Activated effector memory CD4-positive, alpha-beta T cell treated with anti-CD3 and anti-CD28 coated beads, Interleukin-2, amount 50 U/mL, for 16 hours (primary cell): ENCODE results near the gene RIMS1.
"Not testable (repeated sequence)": the region's sequence is repeated elsewhere in the genome, so short reads cannot be mapped to it uniquely, and the experiment has no call there.

Experiments used
- DNase-seq: peaks from one replicate; pipeline ENCODE4 v3.0.0-alpha.2; 2020

The RIMS1 gene

DNA sequence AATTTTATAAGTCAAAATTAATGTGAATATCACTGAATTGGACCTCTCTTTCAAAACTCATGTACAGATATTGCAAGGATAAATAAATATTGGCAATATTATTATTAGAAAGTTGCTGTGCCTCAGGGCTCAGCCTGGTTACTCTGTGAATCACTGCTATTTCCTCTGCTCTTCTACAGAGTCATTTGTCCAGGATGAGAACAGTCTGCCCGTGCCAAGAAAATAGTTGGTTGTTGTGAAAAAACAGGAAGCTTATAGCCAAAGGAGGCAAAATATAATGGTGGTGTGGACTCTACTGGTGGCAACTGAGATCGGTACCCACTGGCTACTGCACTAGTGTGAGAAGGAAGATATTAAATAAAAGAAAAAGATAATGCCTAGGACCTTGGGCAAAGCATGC, 93.6 kb downstream of the RIMS1 start:
- DNase-seq = no peak

- DNase-seq = no peak
These were observed 96.0 kb downstream of the RIMS1 start for GRCh38 chr6:71982389-71982788.

GRCh38 chr6:71983131-71983530, 96.8 kb downstream of the RIMS1 start:
- DNase-seq = no peak

- DNase-seq = no peak
These were observed 108.4 kb downstream of the RIMS1 start for GRCh38 chr6:71994705-71995271.

- no peak for DNase-seq
These were observed 111.0 kb downstream of the RIMS1 start for GRCh38 chr6:71997341-71997740.

DNA sequence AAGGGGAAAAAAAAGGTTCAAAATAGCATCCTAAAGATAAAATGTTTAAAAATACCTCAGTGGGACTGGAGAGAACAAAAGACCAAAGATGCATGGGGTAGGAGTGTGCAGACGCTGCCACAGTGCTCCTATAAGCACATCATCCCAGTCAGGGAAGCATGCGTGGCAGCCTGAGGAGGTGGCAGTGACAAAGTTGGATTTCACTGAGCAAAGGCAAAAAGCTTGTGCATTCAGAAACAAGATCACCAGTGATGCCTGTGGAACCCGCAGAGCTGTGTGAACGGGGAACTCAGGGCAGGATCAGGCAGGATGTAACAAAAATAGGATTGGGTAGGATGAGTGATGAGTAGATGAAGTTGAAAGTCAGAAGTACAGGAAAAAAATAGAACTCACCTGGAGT, 116.1 kb downstream of the RIMS1 start:
- DNase-seq = no peak

GRCh38 chr6:72006591-72006990, 120.2 kb downstream of the RIMS1 start:
- DNase-seq = not testable (repeated sequence)

DNA sequence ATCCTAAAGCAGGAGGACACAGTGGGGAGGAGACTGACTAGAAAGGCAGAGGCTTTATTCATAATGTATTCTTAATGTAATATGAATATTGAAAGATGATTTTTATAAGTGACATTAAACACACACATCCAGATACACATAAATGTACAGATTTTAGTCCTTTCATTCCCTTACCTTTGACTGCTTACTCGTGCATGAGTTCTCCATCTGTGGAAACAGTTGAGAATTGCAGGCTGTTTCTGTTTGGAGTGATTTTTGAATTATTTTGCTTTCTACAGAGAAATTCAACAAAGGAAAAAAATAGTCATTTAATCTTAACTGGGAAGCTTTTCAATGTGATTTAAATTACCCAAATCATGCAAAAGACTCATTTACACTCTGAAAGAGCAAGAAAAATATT, 136.5 kb downstream of the RIMS1 start:
- DNase-seq = no peak

- DNase-seq = no peak
These were observed 145.1 kb downstream of the RIMS1 start for GRCh38 chr6:72031471-72031870.

DNA sequence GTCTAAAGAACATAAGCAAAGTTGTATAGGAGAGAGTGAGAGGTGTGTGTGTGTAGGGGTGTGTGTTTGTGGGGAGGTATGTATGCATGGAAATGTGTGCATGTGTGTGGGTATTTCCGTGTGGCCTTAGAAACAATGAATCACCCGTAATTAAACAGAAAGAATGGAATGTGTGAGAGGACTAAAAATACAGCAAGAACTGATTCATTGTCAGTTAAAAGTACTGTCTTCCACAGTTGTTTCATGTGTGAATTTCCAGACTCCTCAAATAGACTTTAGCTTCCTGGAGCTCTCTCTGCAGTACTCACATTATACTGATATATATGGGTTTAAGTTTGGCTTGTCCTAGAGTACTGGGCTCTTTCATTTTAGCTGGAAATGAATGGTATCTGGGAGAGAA, 145.7 kb downstream of the RIMS1 start:
- no peak for DNase-seq

DNA sequence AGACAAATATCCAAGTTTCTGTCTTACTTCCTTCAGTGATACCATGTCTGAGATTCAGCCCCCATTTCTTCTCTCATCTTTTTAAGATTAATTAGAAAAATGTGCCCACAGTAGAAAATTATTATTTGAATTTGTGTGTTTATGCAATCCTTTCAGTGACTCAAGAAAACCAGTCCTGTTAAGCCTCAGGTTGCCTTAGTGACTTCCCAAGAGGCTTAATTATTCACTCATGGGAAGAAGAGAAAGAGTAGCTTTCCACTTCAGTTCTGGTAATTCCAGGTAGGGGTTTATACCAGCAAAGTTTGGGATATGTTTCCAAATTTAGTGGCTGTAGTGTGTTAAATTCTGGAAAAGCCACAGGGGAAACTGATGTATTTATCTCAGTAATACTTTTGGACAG, 149.1 kb downstream of the RIMS1 start:
- no peak for DNase-seq

DNA sequence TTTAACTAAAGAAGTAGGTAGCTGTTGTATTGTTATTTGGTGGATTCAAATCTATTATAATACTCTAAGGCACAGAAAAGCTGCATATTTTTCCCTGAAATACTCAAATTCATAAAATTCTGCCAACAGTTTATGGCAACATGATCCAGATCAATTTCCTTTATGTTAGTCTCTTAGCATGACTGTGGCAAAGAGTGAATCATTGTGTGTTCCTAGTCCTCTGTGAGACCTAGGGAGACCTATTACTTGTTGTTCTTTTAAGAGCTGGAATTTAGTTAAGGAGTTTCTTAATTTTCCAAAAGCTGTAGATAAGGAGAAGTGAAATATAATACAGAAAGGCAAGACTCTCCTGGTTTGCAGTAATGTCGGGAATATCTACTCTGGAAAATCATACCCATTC, 149.6 kb downstream of the RIMS1 start:
- no peak for DNase-seq

GRCh38 chr6:72037006-72037405, 150.7 kb downstream of the RIMS1 start:
- DNase-seq = no peak

DNA sequence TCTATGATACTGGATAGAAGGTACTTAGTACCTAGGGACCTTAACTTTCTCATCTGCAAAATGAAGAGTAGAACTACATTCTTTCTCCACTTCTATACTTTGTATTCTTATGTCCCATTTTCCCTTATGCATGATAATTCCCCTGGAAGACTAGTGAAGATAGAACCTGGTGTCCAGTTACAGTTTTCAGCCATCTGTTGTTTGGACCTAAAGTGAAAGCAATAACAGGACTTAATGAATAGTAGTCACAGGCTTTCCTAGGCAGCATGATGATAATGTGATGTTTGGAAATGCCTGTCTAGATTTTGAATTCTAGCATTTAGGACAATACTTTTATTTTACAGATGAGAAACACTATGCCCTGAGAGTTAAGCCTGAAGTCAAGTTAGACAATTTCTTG, 153.8 kb downstream of the RIMS1 start:
- DNase-seq = no peak

GRCh38 chr6:72042088-72042487, 155.7 kb downstream of the RIMS1 start:
- DNase-seq = no peak

DNA sequence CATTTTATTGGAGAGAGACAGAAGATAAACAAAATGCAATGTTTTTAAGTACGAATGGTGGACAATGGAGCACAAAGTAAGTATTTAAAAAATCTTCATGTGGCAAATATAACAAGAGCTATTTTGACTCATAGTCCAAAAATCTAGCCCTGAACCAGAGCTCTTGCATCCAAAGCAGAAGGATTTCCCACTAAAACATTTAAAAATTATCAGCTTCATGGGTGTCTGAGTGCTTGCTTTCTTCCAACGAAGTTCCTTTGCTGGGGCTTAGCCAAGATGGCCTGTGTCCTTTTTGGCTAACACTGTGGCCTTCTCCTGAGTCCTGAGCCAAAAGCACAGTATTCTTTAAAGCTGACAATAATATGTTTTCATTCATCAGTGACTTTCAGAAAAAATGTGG, 161.7 kb downstream of the RIMS1 start:
- no peak for DNase-seq

DNA sequence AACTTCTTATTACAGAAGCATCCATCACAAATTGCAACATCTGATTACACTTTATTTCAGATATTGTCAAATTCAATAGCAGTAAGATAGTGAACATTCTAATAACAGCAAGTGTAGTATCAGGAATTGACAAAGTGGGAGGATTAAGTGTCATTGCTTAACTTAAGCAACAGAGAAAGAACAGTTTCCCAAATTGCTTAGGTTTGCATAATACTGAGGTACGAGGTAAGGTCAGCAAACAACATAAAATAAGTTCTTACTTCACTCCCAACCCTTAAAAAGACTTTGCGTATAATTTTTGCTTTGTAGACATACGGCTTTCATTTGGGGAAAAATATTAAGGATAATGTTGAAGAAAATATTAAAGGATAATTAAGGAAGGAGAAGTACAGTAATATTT, 163.0 kb downstream of the RIMS1 start:
- no peak for DNase-seq

DNA sequence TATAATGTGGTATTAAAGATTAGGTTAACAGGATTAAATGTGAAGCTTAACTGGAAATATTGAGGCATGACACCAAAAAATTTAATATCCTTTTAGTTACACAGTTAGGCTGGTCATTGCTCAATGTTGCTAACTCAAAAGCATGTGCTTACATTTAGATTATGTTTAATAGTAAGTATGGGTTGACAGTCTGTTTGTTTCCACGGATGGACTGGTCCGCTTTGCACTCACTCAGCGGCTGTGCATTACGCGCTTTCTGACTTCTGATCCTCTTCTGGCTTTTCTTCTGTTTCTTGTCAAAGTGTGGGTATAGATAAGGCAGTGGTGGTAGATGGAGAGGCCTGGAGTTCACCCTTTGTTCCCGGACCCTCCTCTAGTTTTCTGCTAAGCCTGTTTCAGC, 174.9 kb downstream of the RIMS1 start:
- no peak for DNase-seq

DNA sequence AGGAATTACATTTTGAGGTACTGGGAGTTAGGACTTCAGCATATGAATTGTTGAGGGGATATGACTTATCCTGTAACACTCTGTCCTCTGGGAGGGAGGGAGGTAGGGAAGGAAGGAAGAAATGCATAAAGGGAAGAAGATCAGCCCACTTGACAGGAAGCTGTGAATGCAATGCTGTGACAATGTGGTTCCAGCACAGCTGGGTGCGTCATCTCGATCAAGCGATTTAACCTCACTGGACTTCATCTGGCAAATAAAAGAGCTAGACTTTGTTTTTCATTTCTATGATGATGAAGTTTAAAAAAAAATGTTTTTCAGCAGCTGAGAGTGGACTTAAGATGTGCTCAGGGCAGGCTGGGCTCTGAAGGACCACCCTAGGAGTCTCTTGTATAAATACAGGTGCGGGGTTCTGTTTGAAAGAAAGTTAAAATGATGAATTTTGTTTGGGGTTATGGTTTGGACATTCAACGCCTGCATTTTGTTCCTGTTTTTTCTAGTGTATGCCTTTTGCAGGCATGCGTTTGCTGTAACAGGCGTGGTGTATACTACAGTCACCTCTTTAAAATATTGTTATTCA, 178.1 kb downstream of the RIMS1 start:
- DNase-seq = no peak

DNA sequence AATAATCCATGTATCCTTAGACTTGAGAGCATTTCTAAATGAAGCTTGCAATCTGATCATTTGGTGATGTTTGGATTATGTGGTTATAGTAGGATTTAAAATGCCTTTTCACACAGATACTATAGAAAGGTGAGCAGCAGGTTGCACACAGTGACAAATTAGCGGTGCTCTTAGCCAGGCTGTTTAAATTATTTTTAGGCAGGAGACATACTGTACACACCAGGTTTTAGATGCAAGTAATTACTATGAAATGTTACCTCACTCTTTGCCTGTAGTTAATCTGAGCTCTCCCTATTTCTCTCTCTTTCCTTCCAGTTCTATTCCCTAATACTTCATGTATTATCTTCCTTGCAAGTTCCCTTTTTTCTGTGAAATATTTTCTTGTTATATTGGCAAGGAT, 191.7 kb downstream of the RIMS1 start:
- no peak for DNase-seq

DNA sequence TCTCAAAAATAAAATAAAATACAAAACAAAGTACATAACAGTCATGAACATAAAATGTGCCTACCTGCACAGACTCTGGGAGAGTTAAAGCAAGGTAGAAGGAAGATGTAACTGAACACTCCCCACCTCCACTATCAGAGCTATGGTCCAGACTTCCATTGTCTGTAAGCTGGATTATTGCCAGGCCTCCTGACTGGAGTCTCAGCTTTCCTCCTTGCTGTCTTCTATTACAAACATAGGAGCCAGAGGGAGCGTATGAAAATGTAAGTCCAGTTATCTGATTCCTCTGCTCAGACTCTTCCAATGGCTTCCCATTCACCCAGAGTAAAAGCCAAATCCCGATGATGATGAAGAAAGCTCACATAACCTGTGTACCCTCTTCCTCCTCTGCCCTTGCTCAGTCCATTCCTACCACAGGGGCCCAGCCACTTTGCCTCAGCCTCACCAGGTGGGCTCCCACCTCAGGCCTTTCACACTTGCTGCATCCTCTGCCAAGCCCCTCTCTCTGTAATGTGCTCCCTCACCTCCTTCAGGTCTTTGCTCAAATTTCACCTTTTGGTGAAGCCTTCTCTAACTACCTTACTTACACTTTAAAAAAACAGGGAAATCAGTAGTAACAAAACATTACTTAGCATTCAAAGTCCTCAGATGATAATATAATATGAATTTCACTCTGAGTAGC, 194.1 kb downstream of the RIMS1 start:
- no peak for DNase-seq

DNA sequence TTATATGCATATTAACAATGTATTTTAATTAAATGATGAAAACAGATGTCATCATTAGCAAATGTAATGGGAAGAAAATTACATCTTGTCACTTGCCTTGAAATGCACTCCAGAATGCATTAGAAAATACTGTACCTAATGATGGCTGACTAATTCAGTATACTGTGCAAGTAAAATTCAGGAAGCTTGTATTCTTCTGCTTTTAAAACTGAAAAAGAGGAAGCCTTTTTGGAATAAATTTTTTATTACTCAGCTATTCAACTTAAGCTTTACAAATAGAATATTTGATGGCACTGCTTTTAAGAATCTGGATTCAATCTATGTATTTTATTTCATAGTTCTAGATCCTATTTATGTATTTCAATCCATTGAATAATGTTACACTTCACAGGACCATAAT, 195.5 kb downstream of the RIMS1 start:
- DNase-seq = no peak

DNA sequence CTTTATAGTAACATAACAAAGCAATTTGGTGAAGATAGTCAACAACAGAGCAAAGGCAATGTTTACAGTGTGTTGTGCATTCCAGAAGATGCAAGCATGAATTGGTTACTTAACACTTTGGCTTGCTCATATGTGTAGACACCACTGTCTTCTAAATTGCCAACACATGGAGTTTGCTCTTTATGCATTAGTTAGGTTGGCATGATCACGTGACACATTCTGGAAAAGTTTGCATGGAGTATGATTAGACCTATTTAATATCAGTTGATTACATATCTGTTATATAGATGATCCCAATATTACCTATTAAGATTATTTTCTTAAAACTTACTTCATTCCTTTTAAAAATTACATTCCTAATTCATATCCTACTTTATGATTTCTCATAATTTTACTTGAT, 197.6 kb downstream of the RIMS1 start:
- no peak for DNase-seq

DNA sequence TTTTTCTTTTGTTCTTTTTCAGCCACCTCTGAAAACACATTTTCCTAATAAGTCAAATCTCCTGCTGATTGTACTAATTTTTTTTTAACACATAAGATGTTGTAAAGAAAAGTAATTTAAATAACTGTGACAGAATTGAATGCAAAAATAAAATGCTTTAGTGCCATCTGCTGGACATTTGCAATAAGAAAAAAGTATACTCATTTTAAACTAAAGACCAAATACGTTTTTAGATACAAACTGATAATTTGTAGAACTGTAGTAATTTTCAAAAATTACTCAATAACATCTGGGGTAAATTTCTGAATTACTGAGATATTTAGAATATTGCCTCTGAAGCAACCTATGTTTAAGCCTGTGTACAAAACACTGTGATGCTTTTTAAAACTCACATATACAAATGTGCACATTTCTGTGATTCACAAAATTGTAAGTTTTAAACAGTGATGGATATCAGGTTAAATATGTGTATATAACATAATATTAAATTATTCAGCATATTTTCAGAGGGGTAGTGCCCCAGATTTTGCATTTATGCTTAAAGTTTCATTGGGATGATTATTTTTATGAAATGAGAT, 198.7 kb downstream of the RIMS1 start:
- DNase-seq = no peak

- no peak for DNase-seq
These were observed 208.2 kb downstream of the RIMS1 start for GRCh38 chr6:72094506-72094905.
